ENCODE results near the gene TSEN15. TPM values are rescaled to one million over a fixed set of nuclear protein-coding genes. Genes with fewer than 3 reads are reported as not detected.

Gene TSEN15
- total RNA-seq, 4 donors from 2014 or later: 9.1 to 18.2 (median 11.1) TPM

- TF ChIP-seq POLR2A (IDR thresholded peaks at IDR 0.05) (no peak), CTCF (IDR thresholded peaks at IDR 0.05) (no peak)
- Histone ChIP-seq H3K27me3 (no peaks in the 10 kb centered on the region), H3K4me3 (no peak overlapping the region), H3K36me3 (no peaks in the 10 kb centered on the region), H3K4me1 (no peaks in the 10 kb centered on the region), H3K9me3 (no peaks in the 10 kb centered on the region), H3K27ac (no peak overlapping the region)
- no peak for DNase-seq
These were observed 26.3 kb upstream of the TSEN15 start for GRCh38 chr1:184025242-184025675.

DNA sequence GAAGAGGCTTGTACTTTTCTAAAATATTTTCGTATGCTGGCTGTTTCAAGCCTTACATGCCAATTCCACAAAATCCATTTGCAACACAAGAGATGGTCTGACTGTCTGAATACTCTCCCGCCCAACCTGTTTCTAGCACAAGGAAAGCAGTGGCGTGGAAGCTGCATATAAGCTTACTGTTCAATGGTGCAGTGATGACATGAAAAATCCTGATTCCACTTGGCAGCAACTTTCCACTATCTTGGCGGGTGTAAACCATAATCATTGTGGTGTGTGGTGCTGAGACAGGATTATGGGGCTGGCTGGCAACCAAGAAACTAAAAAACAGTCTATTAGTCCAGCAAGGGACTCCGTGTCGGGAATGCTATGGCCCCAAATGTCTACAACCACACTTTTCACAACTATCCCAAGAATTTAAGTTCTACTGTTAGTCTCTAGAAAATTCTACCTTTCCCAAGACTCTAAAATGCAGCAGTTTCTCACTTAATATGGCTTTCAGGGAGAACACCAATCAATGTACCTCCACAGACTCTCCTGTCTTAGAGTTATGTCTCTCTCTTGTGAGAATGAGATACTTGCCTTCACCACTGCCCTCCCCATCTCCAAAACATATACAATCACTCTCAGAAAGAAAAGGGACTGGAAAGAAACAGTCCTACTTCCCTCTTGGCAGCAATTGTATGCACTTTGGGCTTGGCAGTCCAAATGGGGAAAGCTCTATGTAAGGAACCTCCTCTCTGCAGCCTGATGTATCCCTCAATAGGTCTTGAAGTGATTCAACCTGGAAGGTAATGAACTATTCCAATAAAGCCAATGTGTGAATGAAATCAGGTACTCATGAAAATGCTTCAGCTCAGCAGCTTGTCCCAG lies 23.5 kb upstream of the TSEN15 start:
- Histone ChIP-seq H3K27me3 (no peaks in the 10 kb centered on the region), H3K36me3 (no peaks in the 10 kb centered on the region), H3K27ac (no peak overlapping the region), H3K4me3 (no peak overlapping the region), H3K9me3 (no peaks in the 10 kb centered on the region), H3K4me1 (no peaks in the 10 kb centered on the region)
- TF ChIP-seq POLR2A (IDR thresholded peaks at IDR 0.05) (no peak), CTCF (IDR thresholded peaks at IDR 0.05) (no peak)
- DNase-seq: no peak

GRCh38 chr1:184028854-184029623 lies 22.5 kb upstream of the TSEN15 start:
- Histone ChIP-seq H3K9me3 (no peaks in the 10 kb centered on the region), H3K27me3 (no peaks in the 10 kb centered on the region), H3K4me1 (no peaks in the 10 kb centered on the region), H3K36me3 (no peaks in the 10 kb centered on the region), H3K27ac (no peak overlapping the region), H3K4me3 (no peak overlapping the region)
- DNase-seq: no peak
- TF ChIP-seq POLR2A (IDR thresholded peaks at IDR 0.05): no peak
- no peak for TF ChIP-seq CTCF (IDR thresholded peaks at IDR 0.05)

GRCh38 chr1:184030433-184031091 lies 21.0 kb upstream of the TSEN15 start:
- no peaks in the 10 kb centered on the region for H3K4me1 ChIP-seq
- DNase-seq: no peak
- no peaks in the 10 kb centered on the region for H3K27me3 ChIP-seq
- H3K36me3 ChIP-seq: no peaks in the 10 kb centered on the region
- H3K27ac ChIP-seq: no peak overlapping the region
- no peaks in the 10 kb centered on the region for H3K9me3 ChIP-seq
- H3K4me3 ChIP-seq: no peak overlapping the region
- TF ChIP-seq CTCF (IDR thresholded peaks at IDR 0.05): no peak

DNA sequence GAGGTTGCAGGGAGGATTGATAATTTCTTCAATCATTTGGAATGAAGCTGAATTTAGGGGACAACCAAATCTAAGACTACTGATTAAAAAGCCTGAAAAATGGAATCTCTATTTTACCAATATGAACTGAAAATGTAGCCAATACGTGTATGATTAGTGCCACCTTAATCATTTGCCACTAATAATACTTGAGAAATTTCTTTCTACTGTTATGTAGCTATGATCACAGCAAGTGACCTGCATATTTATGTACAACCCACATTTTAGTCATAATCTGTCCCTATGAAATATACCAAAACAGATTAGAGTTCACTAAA lies 20.5 kb upstream of the TSEN15 start:
- H3K4me1 ChIP-seq: peaks cover 0 to under 1% (median under 1%) of the 10 kb centered on the region in 4 donors
- H3K27ac ChIP-seq: no peak overlapping the region
- no peaks in the 10 kb centered on the region for H3K27me3 ChIP-seq
- H3K36me3 ChIP-seq: no peaks in the 10 kb centered on the region
- no peak for DNase-seq
- H3K9me3 ChIP-seq: no peaks in the 10 kb centered on the region
- H3K4me3 ChIP-seq: no peak overlapping the region
- TF ChIP-seq CTCF (IDR thresholded peaks at IDR 0.05): no peak
- TF ChIP-seq POLR2A (IDR thresholded peaks at IDR 0.05): no peak
